ENCODE results near the gene NCR3LG1. TPM values are rescaled to one million over a fixed set of nuclear protein-coding genes. Genes with fewer than 3 reads are reported as not detected.

Gene NCR3LG1, protein sequence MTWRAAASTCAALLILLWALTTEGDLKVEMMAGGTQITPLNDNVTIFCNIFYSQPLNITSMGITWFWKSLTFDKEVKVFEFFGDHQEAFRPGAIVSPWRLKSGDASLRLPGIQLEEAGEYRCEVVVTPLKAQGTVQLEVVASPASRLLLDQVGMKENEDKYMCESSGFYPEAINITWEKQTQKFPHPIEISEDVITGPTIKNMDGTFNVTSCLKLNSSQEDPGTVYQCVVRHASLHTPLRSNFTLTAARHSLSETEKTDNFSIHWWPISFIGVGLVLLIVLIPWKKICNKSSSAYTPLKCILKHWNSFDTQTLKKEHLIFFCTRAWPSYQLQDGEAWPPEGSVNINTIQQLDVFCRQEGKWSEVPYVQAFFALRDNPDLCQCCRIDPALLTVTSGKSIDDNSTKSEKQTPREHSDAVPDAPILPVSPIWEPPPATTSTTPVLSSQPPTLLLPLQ
- 8.2 TPM for total RNA-seq

DNA sequence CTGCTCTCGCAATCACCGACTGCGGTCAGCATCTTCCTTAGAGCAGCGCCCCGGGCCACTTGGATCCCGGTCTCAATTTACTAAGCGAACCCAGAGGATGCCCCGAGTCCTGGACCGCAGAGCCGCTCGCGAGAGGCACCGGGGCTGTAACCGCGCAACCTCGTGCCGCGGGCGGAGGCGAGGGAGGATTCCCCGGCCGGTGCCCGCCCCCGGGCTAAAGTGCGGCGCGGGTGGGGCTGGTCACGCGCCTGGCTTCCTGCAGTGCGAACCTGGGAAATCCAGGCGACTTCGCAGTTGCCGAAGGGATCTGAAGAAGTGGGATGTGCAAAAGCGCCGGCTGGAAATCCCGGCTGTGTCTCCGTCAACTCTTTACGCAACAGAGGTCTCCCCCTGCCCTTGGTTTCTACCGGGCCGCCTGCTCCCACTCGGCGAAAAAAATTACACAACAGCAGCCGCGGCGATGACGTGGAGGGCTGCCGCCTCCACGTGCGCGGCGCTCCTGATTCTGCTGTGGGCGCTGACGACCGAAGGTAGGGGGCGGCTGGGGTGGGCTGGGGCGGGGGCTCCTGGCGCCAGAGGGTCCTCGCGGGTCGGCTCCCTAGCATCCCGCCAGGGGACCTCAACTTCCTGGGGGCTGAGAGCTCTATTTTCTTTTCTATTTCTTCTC is at the start of gene NCR3LG1:
TSS of gene NCR3LG1 (plus strand) at position 291 of the 667 bp plus-strand sequence. CDS start at position 461, 170 bp downstream.
- DNase-seq (ENCODE audit: low spot score), result peak; percentile 69

DNA sequence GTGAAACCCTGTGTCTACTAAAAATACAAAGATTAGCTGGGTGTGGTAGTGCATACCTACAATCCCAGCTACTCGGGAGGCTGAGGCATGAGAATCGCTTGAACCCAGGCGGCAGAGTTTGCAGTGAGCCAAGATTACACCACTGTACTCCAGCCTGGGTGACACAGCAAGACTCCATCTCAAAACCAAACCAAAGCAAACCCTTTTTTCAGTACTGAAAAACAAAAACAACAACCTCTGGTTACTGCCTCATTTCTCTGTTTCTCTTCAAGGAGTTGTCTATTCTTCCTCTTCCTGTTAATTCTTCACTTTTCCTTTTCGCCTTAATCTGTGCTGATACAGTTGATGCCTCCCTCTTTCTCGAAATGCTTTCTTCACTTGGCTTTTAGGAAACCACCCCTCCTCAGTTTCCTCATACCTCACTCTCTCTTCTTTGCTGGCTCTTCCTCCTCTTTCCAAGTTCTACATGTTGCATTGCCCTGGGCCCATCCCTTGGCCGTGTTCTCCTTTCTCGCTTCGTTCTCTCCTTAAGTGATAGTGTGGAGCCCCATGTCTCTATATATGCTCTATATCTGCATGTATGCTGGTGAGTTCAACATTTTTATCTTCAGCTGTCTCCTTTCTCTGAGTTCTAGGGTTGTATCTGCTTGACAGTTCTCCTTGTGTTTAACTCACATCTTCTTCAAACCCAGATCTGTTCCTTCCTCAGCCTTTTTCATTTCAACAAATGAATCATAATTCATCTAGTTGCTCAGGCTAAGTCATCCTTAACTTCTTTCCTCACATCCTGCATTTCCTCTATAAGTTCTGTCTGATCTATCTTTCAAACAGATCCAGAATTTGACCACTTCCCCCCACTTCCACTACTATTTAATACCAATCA is 38.0 kb upstream of the NCR3LG1 start:
- DNase-seq (ENCODE audit: low spot score), result no peak

DNA sequence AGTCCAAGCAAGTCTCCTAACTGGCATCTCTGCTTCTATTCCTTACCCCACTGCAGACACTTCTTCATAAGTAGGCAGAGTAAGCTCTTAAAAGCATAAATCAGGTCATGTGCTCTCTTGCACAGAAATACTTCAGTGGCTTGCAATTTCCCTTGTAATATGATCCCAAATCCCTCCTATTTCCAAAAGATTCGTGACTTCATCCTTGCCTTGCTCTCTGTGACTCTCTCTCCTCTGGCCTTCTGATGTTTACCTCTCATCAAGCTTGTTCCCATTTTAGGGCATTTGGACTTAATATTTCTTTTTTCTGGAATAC is 37.4 kb upstream of the NCR3LG1 start:
- DNase-seq (ENCODE audit: low spot score), result no peak

DNA sequence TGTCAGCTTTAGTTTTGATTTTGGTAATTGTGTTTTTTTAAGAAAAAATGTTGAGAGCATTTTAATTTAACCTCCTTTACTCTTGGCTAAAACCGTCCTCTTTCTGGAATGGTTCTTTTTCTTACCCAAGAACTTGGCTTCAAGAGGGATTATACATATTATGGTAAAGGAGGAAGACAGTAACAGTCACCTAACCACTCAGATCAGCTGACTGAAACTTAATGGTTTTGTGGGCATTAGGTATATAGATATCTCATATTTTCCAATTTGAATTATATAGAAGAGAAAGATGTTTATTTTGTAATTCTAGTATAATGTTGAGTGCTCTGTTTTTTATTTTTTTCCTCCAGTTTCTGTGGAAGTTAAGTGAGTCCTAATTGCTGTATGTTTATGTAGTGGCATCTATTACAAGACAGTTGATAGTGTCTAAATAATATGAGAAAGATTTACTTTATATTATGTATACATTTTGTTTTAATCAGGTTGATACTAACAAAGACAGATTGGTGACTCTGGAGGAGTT is 36.6 kb upstream of the NCR3LG1 start:
- DNase-seq (ENCODE audit: low spot score), result no peak

DNA sequence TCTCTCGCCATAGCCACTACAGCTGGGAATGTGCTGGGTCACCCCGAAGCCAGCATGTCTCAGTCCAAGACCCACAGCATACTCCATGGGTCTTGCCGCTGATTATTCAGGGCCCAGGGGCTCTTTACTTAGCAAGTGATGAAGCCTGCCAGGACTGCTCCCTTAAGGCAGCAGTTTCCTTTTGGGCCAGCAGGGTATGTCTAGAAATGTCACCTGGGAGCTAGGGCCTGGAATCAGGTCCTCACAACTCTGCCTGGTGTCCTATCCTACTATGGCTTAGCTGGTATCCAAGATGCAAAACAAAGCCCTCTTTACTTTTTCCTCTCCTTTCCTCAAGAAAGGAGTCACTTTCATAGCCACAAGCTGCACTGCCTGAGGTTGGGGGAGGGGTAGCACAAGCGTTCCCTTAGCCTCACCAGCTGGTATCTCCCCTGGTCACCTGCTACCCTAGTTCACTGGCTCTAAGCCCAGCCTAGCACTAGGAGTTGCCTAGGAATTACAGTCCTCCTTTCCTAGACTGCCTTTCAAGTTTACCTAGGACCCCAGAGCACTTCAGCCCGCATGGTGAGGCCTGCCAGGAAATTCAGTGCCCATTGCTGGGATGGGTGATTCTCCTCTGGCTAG is 22.6 kb upstream of the NCR3LG1 start:
- no peak for DNase-seq (ENCODE audit: low spot score)

DNA sequence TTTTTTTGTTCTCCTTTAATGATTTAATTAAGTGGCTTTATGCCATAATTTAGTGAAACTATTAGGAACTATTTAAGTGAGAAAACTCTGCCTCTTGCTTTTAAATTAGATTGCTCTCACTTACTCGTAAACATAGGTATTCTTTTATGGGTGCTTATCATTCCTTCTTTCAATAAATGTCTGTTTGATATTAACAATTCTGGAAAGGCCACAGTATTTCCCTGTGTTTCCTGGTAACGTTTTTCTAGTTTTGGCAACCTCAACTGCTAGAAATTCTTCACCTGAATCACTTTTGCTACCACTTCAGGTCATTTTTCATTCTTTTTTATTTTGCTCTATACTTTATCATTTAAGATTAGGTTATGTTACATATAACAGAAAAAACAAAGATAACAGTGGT is 19.9 kb upstream of the NCR3LG1 start:
- no peak for DNase-seq (ENCODE audit: low spot score)

DNA sequence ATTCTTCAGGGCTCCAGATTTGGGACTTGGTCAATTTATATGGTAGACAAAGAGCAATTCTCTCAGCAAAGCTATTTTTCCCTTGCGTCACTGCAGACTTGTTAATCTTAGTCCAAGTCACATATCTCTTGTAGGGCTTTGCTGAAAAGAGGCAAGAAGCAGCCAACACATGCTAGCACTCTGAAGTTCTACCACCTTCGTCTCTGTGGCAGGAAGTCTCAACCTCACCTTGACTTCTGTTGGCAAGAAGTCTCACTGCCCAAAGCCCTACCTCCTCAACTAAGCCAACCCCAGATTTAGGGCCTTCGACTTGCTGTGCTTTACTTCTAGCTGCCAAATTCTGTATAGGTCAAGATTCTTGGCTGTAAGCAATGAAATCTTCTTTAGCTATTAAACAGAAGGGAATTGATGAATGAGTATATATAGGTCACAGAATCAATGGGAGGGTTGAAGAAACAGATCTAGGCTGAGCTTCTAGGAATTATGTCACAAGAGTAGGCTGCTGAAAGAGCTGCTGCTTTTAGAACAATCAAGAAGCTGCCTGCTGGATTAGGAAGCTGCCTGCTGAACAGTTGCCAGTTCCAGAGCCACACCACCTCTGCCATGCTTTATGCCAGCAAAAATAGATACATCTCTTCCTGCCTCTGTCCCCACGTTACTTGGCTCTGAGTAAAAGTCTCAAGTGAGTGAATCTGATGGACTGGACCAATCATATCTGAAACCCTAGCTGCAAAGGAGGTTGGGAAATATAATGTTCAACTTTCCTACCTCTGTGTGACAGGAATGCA is 17.6 kb upstream of the NCR3LG1 start:
- DNase-seq (ENCODE audit: low spot score), result no peak

DNA sequence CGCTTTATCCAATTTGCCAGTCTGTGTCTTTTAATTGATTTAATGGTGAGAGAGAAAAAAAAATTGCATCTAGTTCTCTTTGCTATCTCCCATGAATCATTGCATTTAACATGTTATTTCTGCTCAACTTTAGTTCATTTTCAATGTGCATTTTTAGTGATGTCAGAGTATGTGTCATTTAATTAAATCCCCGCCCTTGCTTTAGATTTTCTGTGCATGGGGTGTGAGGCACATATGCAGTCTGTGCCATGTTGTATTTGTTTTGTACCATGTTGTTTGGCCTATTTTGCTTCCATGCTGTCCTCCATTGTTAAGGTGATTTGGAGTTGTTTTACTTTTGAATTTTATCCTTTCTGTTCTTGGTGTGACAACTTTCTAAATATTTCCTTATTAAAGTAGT is 8.3 kb upstream of the NCR3LG1 start:
- DNase-seq (ENCODE audit: low spot score), result no peak

DNA sequence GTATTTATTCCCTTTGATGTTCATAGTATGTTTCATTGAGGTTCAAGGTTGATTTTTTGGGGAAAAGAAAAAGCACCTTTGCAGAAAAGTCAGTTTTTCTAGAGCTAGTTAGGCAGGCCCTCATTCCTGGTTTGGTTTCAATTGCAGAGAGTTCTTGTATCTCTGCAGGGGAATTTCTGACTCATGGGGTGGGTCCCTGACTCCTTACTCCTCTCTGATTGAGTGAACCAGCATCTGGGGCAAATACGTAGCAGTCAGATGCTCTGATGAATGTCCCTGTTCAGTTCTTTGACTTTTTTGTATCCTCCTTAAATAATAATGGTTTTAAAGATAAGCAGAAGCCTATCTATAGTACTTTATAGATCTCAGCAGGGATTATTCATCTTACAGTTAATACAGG is 7.7 kb upstream of the NCR3LG1 start:
- no peak for DNase-seq (ENCODE audit: low spot score)

DNA sequence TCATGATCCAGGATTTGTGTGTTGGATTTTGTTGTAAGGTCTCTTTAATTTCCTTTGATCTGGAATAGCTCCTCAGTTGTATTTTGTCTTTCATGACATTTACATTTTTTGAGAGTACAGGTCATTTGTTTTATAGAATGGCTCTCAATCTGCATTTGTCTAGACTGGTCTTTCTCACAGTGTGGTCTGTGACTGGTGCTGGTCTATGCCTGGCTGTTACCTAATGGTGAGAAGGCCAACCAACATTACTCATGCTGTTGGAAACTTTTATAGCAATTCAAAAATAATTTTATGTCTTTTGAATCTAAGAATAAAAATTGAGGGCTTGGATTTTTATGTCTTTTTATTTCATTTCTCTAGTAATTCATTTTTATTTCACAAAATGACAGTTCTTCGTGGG is 3.9 kb upstream of the NCR3LG1 start:
- no peak for DNase-seq (ENCODE audit: low spot score)

DNA sequence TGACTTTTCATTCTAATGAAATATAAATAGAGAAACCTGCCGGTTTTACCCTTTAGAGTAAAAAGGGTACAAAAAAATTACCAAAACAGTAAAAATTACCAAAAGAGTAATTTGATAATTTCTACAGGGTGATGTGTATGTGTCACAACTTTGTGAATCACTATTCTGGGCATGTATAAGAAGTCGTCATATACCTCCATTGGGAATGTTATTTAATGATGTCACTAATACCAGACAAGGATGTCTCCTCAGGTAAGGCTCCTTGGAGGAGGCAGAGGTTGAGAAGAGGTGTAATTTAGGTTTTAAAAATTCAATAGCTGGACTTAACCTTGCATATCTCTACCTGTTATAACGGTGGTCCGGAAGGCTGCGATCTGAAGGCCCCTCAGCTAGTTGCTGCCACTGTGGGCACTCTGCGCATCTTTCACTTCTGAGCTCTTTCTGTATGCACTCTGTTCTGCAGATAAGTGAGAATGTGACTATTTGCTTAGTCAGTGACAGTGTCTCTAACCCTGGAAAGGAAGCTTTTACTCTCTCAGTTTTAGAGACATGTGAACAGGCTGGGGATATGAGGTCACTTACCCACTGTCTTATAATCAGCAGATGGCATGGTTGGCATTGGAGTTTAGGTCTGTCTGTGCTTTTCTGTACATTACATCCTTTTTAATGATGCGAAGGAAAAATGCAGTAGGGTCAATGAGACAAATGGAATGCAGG is 987 bp upstream of the NCR3LG1 start:
- DNase-seq (ENCODE audit: low spot score), result no peak

DNA sequence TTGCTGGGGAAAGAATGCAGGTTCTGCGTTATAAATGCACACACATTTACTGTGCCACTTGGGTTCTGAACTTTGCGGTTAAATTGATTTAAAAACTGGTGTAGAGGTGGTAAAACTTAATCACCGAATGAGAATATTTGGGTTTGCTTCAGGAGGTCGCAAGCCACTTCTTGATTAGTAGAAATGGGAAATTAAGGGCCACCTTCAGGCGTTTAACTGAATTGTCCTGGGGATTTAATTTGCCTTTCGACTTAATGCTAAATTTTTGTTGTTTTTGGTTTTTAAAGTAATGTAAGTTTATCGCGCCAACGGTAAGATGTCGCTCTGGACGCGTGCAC is 459 bp upstream of the NCR3LG1 start:
- DNase-seq (ENCODE audit: low spot score), result no peak

DNA sequence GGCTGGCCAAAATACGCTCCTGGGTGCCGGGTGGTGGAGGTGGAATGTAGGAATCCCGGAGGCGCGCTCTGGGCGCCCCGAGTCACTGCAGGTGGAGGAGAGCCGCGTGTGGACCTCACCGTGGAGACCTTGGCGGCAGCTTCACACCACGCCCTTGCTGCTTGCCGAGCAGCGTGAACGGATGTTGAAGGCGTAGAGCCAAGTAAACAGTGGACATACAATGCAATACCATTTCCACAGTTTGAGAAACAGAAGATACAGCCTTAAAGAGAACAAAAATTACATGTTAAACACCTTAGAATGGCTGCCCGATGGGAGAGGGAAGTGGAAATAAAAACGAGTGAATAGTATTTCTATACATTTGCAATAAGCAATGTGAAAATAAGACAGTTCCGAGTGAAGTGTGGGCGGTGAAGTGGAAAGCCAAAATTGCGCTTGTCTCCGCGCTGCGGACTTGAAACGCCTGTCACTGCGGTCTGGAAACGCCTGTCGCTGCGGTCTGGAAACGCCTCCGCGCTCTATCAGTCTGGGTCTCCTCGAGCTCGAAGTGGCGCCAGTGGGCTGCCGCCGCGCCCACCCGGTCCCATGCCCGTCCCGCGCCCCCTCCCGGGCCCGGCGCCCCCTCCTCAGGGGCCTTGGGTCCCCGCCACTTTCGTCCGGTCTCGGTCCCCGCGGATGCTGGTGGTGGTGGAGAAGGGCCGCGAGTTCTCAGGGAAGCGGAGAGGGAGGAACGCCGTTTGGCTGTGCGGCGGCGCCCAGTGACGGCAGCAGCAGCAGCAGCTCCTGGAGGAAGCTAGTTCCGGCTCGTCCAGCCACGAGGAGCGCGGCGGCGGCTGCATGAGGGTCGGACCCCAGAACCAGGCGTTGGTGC is 1.6 kb downstream of the NCR3LG1 start:
- DNase-seq (ENCODE audit: low spot score), result peak; percentile 67

DNA sequence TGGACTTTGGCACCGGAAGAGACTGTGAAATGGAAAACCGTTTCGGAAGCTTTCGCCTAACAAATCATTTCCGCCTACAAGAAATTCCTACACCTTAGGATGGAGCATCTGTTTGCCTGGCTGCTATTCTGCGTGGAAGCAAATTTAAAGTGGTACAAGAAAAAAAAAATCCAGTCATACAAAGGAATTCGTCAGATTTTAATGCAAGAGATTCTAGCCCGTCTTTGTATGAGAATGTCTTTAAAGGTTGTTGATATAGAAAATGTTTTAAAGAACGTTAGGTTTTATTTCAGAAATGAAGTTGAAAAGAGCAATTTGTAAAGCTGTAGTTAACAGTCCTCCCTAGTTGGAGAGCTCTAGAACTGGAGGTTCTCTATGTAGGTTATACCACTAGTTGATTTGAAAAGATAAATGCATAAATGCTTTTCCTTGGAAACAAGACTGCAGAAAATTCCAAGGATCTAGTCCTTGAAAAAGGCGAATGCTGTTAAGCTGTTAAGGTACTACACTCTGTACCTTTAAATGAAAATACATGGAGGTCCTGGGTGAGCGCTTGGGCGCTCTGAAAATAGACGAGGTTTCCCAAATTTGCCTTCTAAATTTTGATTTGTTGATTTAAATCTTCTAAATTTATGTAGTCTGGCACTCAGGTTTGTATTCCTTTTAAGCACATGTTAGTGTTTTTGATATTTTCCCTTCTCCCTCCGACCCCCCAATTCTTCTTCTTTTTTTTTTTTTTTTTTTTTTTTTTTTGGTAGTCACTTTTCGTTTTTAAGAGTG is 2.4 kb downstream of the NCR3LG1 start:
- no peak for DNase-seq (ENCODE audit: low spot score)

DNA sequence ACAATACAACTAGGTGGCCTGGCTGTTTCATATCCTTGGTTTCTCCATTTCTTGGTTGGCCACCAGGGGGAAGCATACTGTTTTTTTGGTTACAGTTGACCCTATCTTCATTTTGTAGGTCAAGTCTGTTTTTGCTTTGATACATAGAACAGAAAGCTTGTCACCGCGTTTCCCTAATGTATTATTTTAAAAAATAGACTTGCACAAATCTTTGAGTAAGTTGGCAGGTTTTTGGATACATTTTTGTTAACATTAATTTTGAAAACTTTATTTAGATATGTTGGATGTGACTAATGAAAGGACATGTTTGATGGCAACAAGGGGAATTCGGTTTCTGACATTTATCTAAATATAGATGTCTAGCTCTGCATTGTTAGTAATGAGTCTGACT is 3.0 kb downstream of the NCR3LG1 start:
- peak; percentile 81 for DNase-seq (ENCODE audit: low spot score)

DNA sequence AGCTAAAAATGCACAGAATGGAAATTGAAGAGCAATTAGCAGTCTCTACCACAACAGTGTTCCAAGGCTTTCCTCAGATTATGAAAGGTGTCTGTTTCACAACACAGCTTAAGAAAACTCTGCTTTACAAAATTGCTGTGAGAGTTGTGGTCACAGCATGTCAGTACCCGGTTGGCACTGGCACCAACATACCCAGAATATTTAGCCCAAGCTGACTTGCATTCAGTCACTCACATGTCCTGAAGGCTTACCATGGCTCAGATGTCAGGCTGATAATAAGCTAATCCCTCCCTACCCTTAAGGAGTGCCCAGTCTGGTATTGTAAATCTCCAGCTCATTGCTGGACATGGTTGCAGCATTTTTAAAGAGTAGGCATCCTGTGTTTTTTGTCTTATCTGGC is 14.9 kb downstream of the NCR3LG1 start:
- DNase-seq (ENCODE audit: low spot score), result no peak

DNA sequence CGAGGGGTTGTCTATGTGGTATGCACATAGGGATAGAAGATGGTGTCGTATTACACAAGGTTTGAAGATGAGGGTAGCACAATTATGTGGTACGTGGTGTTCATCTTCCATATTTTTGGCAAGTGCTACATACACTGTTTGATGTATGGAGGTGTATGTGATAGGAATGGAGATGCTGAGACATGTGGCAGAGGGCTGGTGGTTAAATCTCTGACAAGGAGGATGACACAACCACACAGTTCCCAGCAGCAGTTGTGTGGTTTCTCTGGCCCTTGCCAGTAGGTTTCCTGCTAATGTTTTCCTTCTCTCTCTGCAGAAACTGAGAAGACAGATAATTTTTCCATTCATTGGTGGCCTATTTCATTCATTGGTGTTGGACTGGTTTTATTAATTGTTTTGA is 17.0 kb downstream of the NCR3LG1 start:
- no peak for DNase-seq (ENCODE audit: low spot score)

DNA sequence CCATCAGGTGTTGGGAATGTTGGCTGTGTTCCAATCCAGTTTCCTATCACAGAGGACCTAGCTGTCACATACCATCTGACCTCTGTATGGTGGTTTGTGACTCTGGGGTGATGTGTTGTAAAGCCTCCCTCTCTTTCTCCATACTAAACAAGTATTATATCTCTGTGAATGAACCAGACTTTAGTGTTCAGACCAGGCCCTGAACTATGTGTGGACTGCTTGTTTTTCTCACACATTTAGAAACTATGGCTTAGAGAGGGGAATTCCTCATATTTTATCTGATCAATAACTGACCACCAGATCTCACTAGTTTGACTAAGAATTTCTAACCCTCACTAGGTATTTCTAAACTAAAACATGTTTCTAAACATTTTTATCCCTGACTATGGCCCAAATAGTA is 17.5 kb downstream of the NCR3LG1 start:
- DNase-seq (ENCODE audit: low spot score), result no peak

Measured in mucosa of gallbladder (tissue), 1 donor.